ENCODE results near the gene POLR3A. TPM values are rescaled to one million over a fixed set of nuclear protein-coding genes. Genes with fewer than 3 reads are reported as not detected.

The POLR3A gene
- total and polyA plus RNA-seq, 5 donors from 2014 or later, result 5.3 to 15.1 (median 6.2) TPM

- no peaks in the 10 kb centered on the region for H3K9me3 Mint-ChIP-seq
- no peak overlapping the region for H3K4me3 Mint-ChIP-seq
- no peaks in the 10 kb centered on the region for H3K27me3 Mint-ChIP-seq
- H3K36me3 Mint-ChIP-seq, result peaks cover 3% of the 10 kb centered on the region
- H3K9me3 ChIP-seq (ENCODE audit: control insufficient read depth in 2 of 2, low read length in 2 of 2), result no peaks in the 10 kb centered on the region
- ATAC-seq (ENCODE audit: low read depth in 2 of 2) (no peak), DNase-seq (no peak)
- H3K4me1 ChIP-seq (ENCODE audit: control insufficient read depth, insufficient read depth, low read length, poor library complexity, severe bottlenecking), result no peaks in the 10 kb centered on the region
- no peaks in the 10 kb centered on the region for H3K27me3 ChIP-seq (ENCODE audit: control insufficient read depth, insufficient read depth, low read length)
- H3K4me3 ChIP-seq (ENCODE audit: low read depth, low read length), result no peak overlapping the region
- H3K36me3 ChIP-seq (ENCODE audit: control insufficient read depth, insufficient read depth, low read length), result no peaks in the 10 kb centered on the region
- no peaks in the 10 kb centered on the region for H3K4me1 Mint-ChIP-seq
- H3K27ac Mint-ChIP-seq, result no peak overlapping the region
- no peak overlapping the region for H3K27ac ChIP-seq (ENCODE audit: insufficient read depth, low read length, poor library complexity, severe bottlenecking)
These were observed 30.8 kb upstream of the POLR3A start for GRCh38 chr10:78059906-78060702.

- H3K27ac Mint-ChIP-seq, result no peak overlapping the region
- H3K27me3 Mint-ChIP-seq, result no peaks in the 10 kb centered on the region
- H3K9me3 Mint-ChIP-seq, result no peaks in the 10 kb centered on the region
- Histone ChIP-seq H3K9me3 (ENCODE audit: control insufficient read depth in 2 of 2, low read length in 2 of 2) (no peaks in the 10 kb centered on the region), H3K27ac (ENCODE audit: insufficient read depth, low read length, poor library complexity, severe bottlenecking) (no peak overlapping the region), H3K36me3 (ENCODE audit: control insufficient read depth, insufficient read depth, low read length) (no peaks in the 10 kb centered on the region), H3K4me3 (ENCODE audit: low read depth, low read length) (no peak overlapping the region), H3K27me3 (ENCODE audit: control insufficient read depth, insufficient read depth, low read length) (no peaks in the 10 kb centered on the region), H3K4me1 (ENCODE audit: control insufficient read depth, insufficient read depth, low read length, poor library complexity, severe bottlenecking) (no peaks in the 10 kb centered on the region)
- ATAC-seq (ENCODE audit: low read depth in 2 of 2) (no peak), DNase-seq (no peak)
- peaks cover 3% of the 10 kb centered on the region for H3K36me3 Mint-ChIP-seq
- H3K4me1 Mint-ChIP-seq, result no peaks in the 10 kb centered on the region
- H3K4me3 Mint-ChIP-seq, result no peak overlapping the region
These were observed 29.2 kb upstream of the POLR3A start for GRCh38 chr10:78058562-78058961.

- no peaks in the 10 kb centered on the region for H3K9me3 Mint-ChIP-seq
- no peaks in the 10 kb centered on the region for H3K9me3 ChIP-seq (ENCODE audit: control insufficient read depth in 2 of 2, low read length in 2 of 2)
- H3K27me3 Mint-ChIP-seq, result peaks cover 5% of the 10 kb centered on the region
- no peak overlapping the region for H3K4me3 Mint-ChIP-seq
- H3K4me1 ChIP-seq (ENCODE audit: control insufficient read depth, insufficient read depth, low read length, poor library complexity, severe bottlenecking), result no peaks in the 10 kb centered on the region
- H3K4me3 ChIP-seq (ENCODE audit: low read depth, low read length), result no peak overlapping the region
- no peaks in the 10 kb centered on the region for H3K4me1 Mint-ChIP-seq
- no peak overlapping the region for H3K27ac ChIP-seq (ENCODE audit: insufficient read depth, low read length, poor library complexity, severe bottlenecking)
- H3K27me3 ChIP-seq (ENCODE audit: control insufficient read depth, insufficient read depth, low read length), result no peaks in the 10 kb centered on the region
- H3K36me3 ChIP-seq (ENCODE audit: control insufficient read depth, insufficient read depth, low read length), result no peaks in the 10 kb centered on the region
- ATAC-seq (ENCODE audit: low read depth in 2 of 2) (no peak), DNase-seq (no peak)
- H3K27ac Mint-ChIP-seq, result no peak overlapping the region
- H3K36me3 Mint-ChIP-seq, result peaks cover 11% of the 10 kb centered on the region
These were observed 24.0 kb upstream of the POLR3A start for GRCh38 chr10:78053211-78053868.

- peaks cover 8% of the 10 kb centered on the region for H3K36me3 Mint-ChIP-seq
- no peaks in the 10 kb centered on the region for H3K9me3 Mint-ChIP-seq
- DNase-seq, result no peak
- H3K4me3 Mint-ChIP-seq, result no peak overlapping the region
- H3K27me3 ChIP-seq (ENCODE audit: control insufficient read depth, insufficient read depth, low read length), result no peaks in the 10 kb centered on the region
- no peak overlapping the region for H3K27ac ChIP-seq (ENCODE audit: insufficient read depth, low read length, poor library complexity, severe bottlenecking)
- no peaks in the 10 kb centered on the region for H3K4me1 ChIP-seq (ENCODE audit: control insufficient read depth, insufficient read depth, low read length, poor library complexity, severe bottlenecking)
- H3K27ac Mint-ChIP-seq, result no peak overlapping the region
- no peak for ATAC-seq (ENCODE audit: low read depth in 2 of 2)
- H3K4me3 ChIP-seq (ENCODE audit: low read depth, low read length), result no peak overlapping the region
- no peaks in the 10 kb centered on the region for H3K9me3 ChIP-seq (ENCODE audit: control insufficient read depth in 2 of 2, low read length in 2 of 2)
- peaks cover 5 to 13% (median 8%) of the 10 kb centered on the region in 4 donors for H3K4me1 Mint-ChIP-seq
- H3K36me3 ChIP-seq (ENCODE audit: control insufficient read depth, insufficient read depth, low read length), result no peaks in the 10 kb centered on the region
- peaks cover 5% of the 10 kb centered on the region for H3K27me3 Mint-ChIP-seq
These were observed 20.5 kb upstream of the POLR3A start for GRCh38 chr10:78049851-78050250.

GRCh38 chr10:78047314-78047891 is 18.1 kb upstream of the POLR3A start:
- Mint-ChIP-seq H3K4me1 (peaks cover 5 to 23% (median 16%) of the 10 kb centered on the region in 4 donors), H3K9me3 (no peaks in the 10 kb centered on the region), H3K36me3 (peaks cover 10% of the 10 kb centered on the region), H3K27me3 (peaks cover under 1% of the 10 kb centered on the region), H3K4me3 (peak overlapping the region in 1 of 4 donors; percentile 27), H3K27ac (peak overlapping the region; percentile 0 to 42 (median 29))
- Histone ChIP-seq H3K27ac (ENCODE audit: insufficient read depth, low read length, poor library complexity, severe bottlenecking) (no peak overlapping the region), H3K4me3 (ENCODE audit: low read depth, low read length) (no peak overlapping the region), H3K4me1 (ENCODE audit: control insufficient read depth, insufficient read depth, low read length, poor library complexity, severe bottlenecking) (no peaks in the 10 kb centered on the region), H3K36me3 (ENCODE audit: control insufficient read depth, insufficient read depth, low read length) (peaks cover 2% of the 10 kb centered on the region), H3K27me3 (ENCODE audit: control insufficient read depth, insufficient read depth, low read length) (no peaks in the 10 kb centered on the region), H3K9me3 (ENCODE audit: control insufficient read depth in 2 of 2, low read length in 2 of 2) (no peaks in the 10 kb centered on the region)
- DNase-seq (peak; percentile 61 to 80 (median 74)), ATAC-seq (ENCODE audit: low read depth in 2 of 2) (peak; percentile 74 to 76)

- H3K27me3 ChIP-seq (ENCODE audit: control insufficient read depth, insufficient read depth, low read length), result no peaks in the 10 kb centered on the region
- Mint-ChIP-seq H3K9me3 (no peaks in the 10 kb centered on the region), H3K4me3 (peak overlapping the region in 1 of 4 donors; percentile 27), H3K27ac (peak overlapping the region in 2 of 3 donors; percentile 0 to 42), H3K27me3 (no peaks in the 10 kb centered on the region), H3K4me1 (peaks cover 5 to 24% (median 17%) of the 10 kb centered on the region in 4 donors), H3K36me3 (peaks cover 7% of the 10 kb centered on the region)
- no peaks in the 10 kb centered on the region for H3K4me1 ChIP-seq (ENCODE audit: control insufficient read depth, insufficient read depth, low read length, poor library complexity, severe bottlenecking)
- H3K27ac ChIP-seq (ENCODE audit: insufficient read depth, low read length, poor library complexity, severe bottlenecking), result no peak overlapping the region
- H3K36me3 ChIP-seq (ENCODE audit: control insufficient read depth, insufficient read depth, low read length), result peaks cover 5% of the 10 kb centered on the region
- ATAC-seq (ENCODE audit: low read depth in 2 of 2), result no peak
- H3K9me3 ChIP-seq (ENCODE audit: control insufficient read depth in 2 of 2, low read length in 2 of 2), result no peaks in the 10 kb centered on the region
- no peak for DNase-seq
- no peak overlapping the region for H3K4me3 ChIP-seq (ENCODE audit: low read depth, low read length)
These were observed 17.5 kb upstream of the POLR3A start for GRCh38 chr10:78046711-78047269.

- Histone ChIP-seq H3K36me3 (ENCODE audit: control insufficient read depth, insufficient read depth, low read length) (peaks cover 15% of the 10 kb centered on the region), H3K27ac (ENCODE audit: insufficient read depth, low read length, poor library complexity, severe bottlenecking) (no peak overlapping the region), H3K9me3 (ENCODE audit: control insufficient read depth in 2 of 2, low read length in 2 of 2) (no peaks in the 10 kb centered on the region), H3K27me3 (ENCODE audit: control insufficient read depth, insufficient read depth, low read length) (no peaks in the 10 kb centered on the region), H3K4me1 (ENCODE audit: control insufficient read depth, insufficient read depth, low read length, poor library complexity, severe bottlenecking) (no peaks in the 10 kb centered on the region), H3K4me3 (ENCODE audit: low read depth, low read length) (no peak overlapping the region)
- Mint-ChIP-seq H3K36me3 (peaks cover 16% of the 10 kb centered on the region), H3K4me1 (peaks cover 5 to 33% (median 19%) of the 10 kb centered on the region in 4 donors), H3K9me3 (no peaks in the 10 kb centered on the region), H3K27me3 (no peaks in the 10 kb centered on the region), H3K27ac (no peak overlapping the region), H3K4me3 (peak overlapping the region in 1 of 4 donors; percentile 13)
- DNase-seq, result no peak
- ATAC-seq (ENCODE audit: low read depth in 2 of 2), result no peak
These were observed 16.5 kb upstream of the POLR3A start for GRCh38 chr10:78045856-78046255.
